ENCODE data around the gene RAB36. TPM values are rescaled to one million over a fixed set of nuclear protein-coding genes. Genes with fewer than 3 reads are reported as not detected.

The RAB36 gene
- total RNA-seq, 1 experiment from 2014 or later = 1.4 TPM

- Histone ChIP-seq H3K56ac (ENCODE audit: insufficient read length, low read depth, low read length) (no peak overlapping the region), H2BK15ac (ENCODE audit: low read depth, low read length) (no peak overlapping the region), H3K14ac (ENCODE audit: insufficient read depth, low read length) (no peak overlapping the region), H3K4me1 (ENCODE audit: insufficient read depth, low read length) (no peaks in the 10 kb centered on the region), H4K20me1 (ENCODE audit: control insufficient read depth, insufficient read depth, insufficient read length) (no peaks in the 10 kb centered on the region), H3K79me1 (ENCODE audit: insufficient read depth, low read depth, low read length, poor library complexity, severe bottlenecking) (no peaks in the 10 kb centered on the region), H3K9ac (ENCODE audit: extremely low read depth, insufficient read length, low read length) (no peak overlapping the region), H3T11ph (ENCODE audit: low read length) (no peak overlapping the region), H3K27ac (ENCODE audit: insufficient read length, low read depth, low read length) (no peak overlapping the region), H3K27me3 (ENCODE audit: insufficient read depth, low read length) (no peaks in the 10 kb centered on the region), H3K23me2 (ENCODE audit: insufficient read length, low read depth, low read length, poor library complexity, severe bottlenecking) (no peaks in the 10 kb centered on the region), H3K4ac (ENCODE audit: low read depth, low read length) (no peak overlapping the region), H2AK5ac (ENCODE audit: insufficient read length, low read length) (no peak overlapping the region), H4K91ac (ENCODE audit: insufficient read length, low read depth, low read length) (no peak overlapping the region), H3K79me2 (ENCODE audit: insufficient read depth, low read length) (no peaks in the 10 kb centered on the region), H3K23ac (ENCODE audit: insufficient read length, low read depth, low read length) (no peak overlapping the region), H2BK20ac (ENCODE audit: low read depth, low read length, poor library complexity, severe bottlenecking) (no peak overlapping the region), H4K8ac (replicated peaks; ENCODE audit: insufficient read length, low read depth, low read length) (no peak overlapping the region), H4K5ac (ENCODE audit: insufficient read length, low read depth, low read length) (no peak overlapping the region), H3K18ac (ENCODE audit: insufficient read length, low read depth, low read length) (no peak overlapping the region), H2AFZ (ENCODE audit: low read length) (no peak overlapping the region), H2BK120ac (ENCODE audit: low read depth, low read length, poor library complexity, severe bottlenecking) (no peak overlapping the region), H3K4me2 (ENCODE audit: insufficient read depth, insufficient read length, low read length) (no peak overlapping the region), H2BK5ac (ENCODE audit: insufficient read length, low read length) (no peak overlapping the region), H2BK12ac (ENCODE audit: insufficient read length, low read depth, low read length) (no peak overlapping the region), H3K9me3 (ENCODE audit: control insufficient read depth, low read depth, low read length) (no peaks in the 10 kb centered on the region)
- peaks cover 25% of the 10 kb centered on the region for H3K27me3 Mint-ChIP-seq (ENCODE audit: low read depth)
- no CpG with 5 or more reads among the region's 14 CpGs for WGBS (ENCODE audit: extremely low coverage, insufficient read length, low lambda C conversion rate)
- DNase-seq = no peak
- no peaks in the 10 kb centered on the region for H3K9me3 Mint-ChIP-seq
- TF ChIP-seq CTCF (conservative IDR thresholded peaks at IDR 0.05) = no peak
- H3K27ac Mint-ChIP-seq = peak overlapping the region in 1 of 3 experiments; percentile 86; a peak in 2 of 7 replicates
- H3K4me1 Mint-ChIP-seq = peaks cover 14 to 19% of the 10 kb centered on the region in 2 experiments; a peak in 3 of 4 replicates
- no peak overlapping the region; a peak in 1 of 5 replicates for H3K4me3 Mint-ChIP-seq
- H3K36me3 Mint-ChIP-seq (ENCODE audit: insufficient read depth in 1 of 3, low read depth in 3 of 3) = no peaks in the 10 kb centered on the region
These were observed 32.0 kb upstream of the RAB36 start for GRCh38 chr22:23113067-23113846.
